ENCODE data around the gene PRPF40B.

The PRPF40B gene

GRCh38 chr12:49626836-49627235 lies 3.5 kb downstream of the PRPF40B start:
- H3K27ac ChIP-seq (ENCODE audit: low read depth, low read length, poor library complexity, severe bottlenecking), result no peak overlapping the region
- no peaks in the 10 kb centered on the region for H3K9me3 ChIP-seq (ENCODE audit: low read length)
- TF ChIP-seq EZH2 (IDR thresholded peaks at IDR 0.05; ENCODE audit: borderline replicate concordance, low read length), result no peak
- no peak for TF ChIP-seq CTCF (IDR thresholded peaks at IDR 0.05; ENCODE audit: low read length)
- H3K4me3 ChIP-seq (ENCODE audit: low read depth, low read length, poor library complexity, severe bottlenecking), result no peak overlapping the region
- H3K9ac ChIP-seq (ENCODE audit: low read length), result no peak overlapping the region
- no peaks in the 10 kb centered on the region for H3K36me3 ChIP-seq (ENCODE audit: insufficient read depth, low read length)
- H3K4me1 ChIP-seq (ENCODE audit: insufficient read depth, low read length, severe bottlenecking), result peaks cover 13% of the 10 kb centered on the region
- H2AFZ ChIP-seq (ENCODE audit: low read length), result no peak overlapping the region
- no peaks in the 10 kb centered on the region for H3K79me2 ChIP-seq (ENCODE audit: insufficient read depth, low read length)
- no peaks in the 10 kb centered on the region for H3K9me2 ChIP-seq (ENCODE audit: low read depth, low read length)
- H3K27me3 ChIP-seq (ENCODE audit: insufficient read depth, low read length), result peaks cover 11% of the 10 kb centered on the region; the same call in 1 of the 2 replicates
- H3K4me2 ChIP-seq (ENCODE audit: low read length), result no peak overlapping the region
- H3F3A ChIP-seq (ENCODE audit: insufficient read depth, low read length), result no peaks in the 10 kb centered on the region
- H4K20me1 ChIP-seq (ENCODE audit: insufficient read depth, low read length), result no peaks in the 10 kb centered on the region

- Histone ChIP-seq H3K4me2 (ENCODE audit: low read length) (no peak overlapping the region), H3K9ac (ENCODE audit: low read length) (no peak overlapping the region), H3K36me3 (ENCODE audit: insufficient read depth, low read length) (no peaks in the 10 kb centered on the region), H3K9me3 (ENCODE audit: low read length) (no peaks in the 10 kb centered on the region), H3K4me3 (ENCODE audit: low read depth, low read length, poor library complexity, severe bottlenecking) (no peak overlapping the region), H3F3A (ENCODE audit: insufficient read depth, low read length) (no peaks in the 10 kb centered on the region), H2AFZ (ENCODE audit: low read length) (no peak overlapping the region), H3K79me2 (ENCODE audit: insufficient read depth, low read length) (no peaks in the 10 kb centered on the region), H4K20me1 (ENCODE audit: insufficient read depth, low read length) (no peaks in the 10 kb centered on the region), H3K27me3 (ENCODE audit: insufficient read depth, low read length) (peaks cover 11% of the 10 kb centered on the region; the same call in 1 of the 2 replicates), H3K27ac (ENCODE audit: low read depth, low read length, poor library complexity, severe bottlenecking) (no peak overlapping the region), H3K9me2 (ENCODE audit: low read depth, low read length) (no peaks in the 10 kb centered on the region), H3K4me1 (ENCODE audit: insufficient read depth, low read length, severe bottlenecking) (peaks cover 2% of the 10 kb centered on the region)
- TF ChIP-seq CTCF (IDR thresholded peaks at IDR 0.05; ENCODE audit: low read length), result no peak
- TF ChIP-seq EZH2 (IDR thresholded peaks at IDR 0.05; ENCODE audit: borderline replicate concordance, low read length), result no peak
Measured at GRCh38 chr12:49627752-49628360, 4.5 kb downstream of the PRPF40B start.

GRCh38 chr12:49631336-49631907 lies 8.1 kb downstream of the PRPF40B start:
- Histone ChIP-seq H3K79me2 (ENCODE audit: insufficient read depth, low read length) (no peaks in the 10 kb centered on the region), H3K9me3 (ENCODE audit: low read length) (no peaks in the 10 kb centered on the region), H4K20me1 (ENCODE audit: insufficient read depth, low read length) (no peaks in the 10 kb centered on the region), H3K36me3 (ENCODE audit: insufficient read depth, low read length) (no peaks in the 10 kb centered on the region), H3K9ac (ENCODE audit: low read length) (no peak overlapping the region), H3F3A (ENCODE audit: insufficient read depth, low read length) (no peaks in the 10 kb centered on the region), H2AFZ (ENCODE audit: low read length) (no peak overlapping the region), H3K4me1 (ENCODE audit: insufficient read depth, low read length, severe bottlenecking) (no peaks in the 10 kb centered on the region), H3K27ac (ENCODE audit: low read depth, low read length, poor library complexity, severe bottlenecking) (no peak overlapping the region), H3K9me2 (ENCODE audit: low read depth, low read length) (no peaks in the 10 kb centered on the region), H3K4me3 (ENCODE audit: low read depth, low read length, poor library complexity, severe bottlenecking) (no peak overlapping the region), H3K27me3 (ENCODE audit: insufficient read depth, low read length) (peaks cover 11% of the 10 kb centered on the region; the same call in 1 of the 2 replicates), H3K4me2 (ENCODE audit: low read length) (no peak overlapping the region)
- TF ChIP-seq CTCF (IDR thresholded peaks at IDR 0.05; ENCODE audit: low read length), result no peak
- no peak for TF ChIP-seq EZH2 (IDR thresholded peaks at IDR 0.05; ENCODE audit: borderline replicate concordance, low read length)
